CD14-positive monocyte (primary cell): ENCODE measurements around the gene QSER1. TPM values are rescaled to one million over a fixed set of nuclear protein-coding genes. Genes with fewer than 3 reads are reported as not detected.

Source experiments
- DNase-seq, 3 donors: peaks; one replicate each; pipeline ENCODE4 v3.0.0-alpha.2; 2011 to 2022
- H2AFZ ChIP-seq: 2 replicates; pipeline ENCODE4 v1.6.0; 2012; ENCODE audit warnings: mild to moderate bottlenecking, low read depth, low read length, inconsistent platforms; ENCODE audit not compliant: insufficient read depth, poor library complexity, severe bottlenecking
- H3K27ac ChIP-seq, 2 donors: 1 replicate in 1 of 2; 2 replicates in 1 of 2; pipeline ENCODE4 v1.5.1; 2012 to 2013; ENCODE audit warnings: low read length in 2 of 2, control low read depth in 1 of 2, inconsistent platforms in 1 of 2, low read depth in 1 of 2, mild to moderate bottlenecking in 1 of 2
- H3K27me3 ChIP-seq, 2 donors: one replicate each; pipeline versions ENCODE4 v1.6.0 to v1.6.1; 2011 to 2013; ENCODE audit warnings: low read length in 2 of 2; ENCODE audit not compliant: control insufficient read depth in 2 of 2, insufficient read depth in 2 of 2
- H3K36me3 ChIP-seq, 2 donors: replicated peaks in 1 of 2; 1 replicate in 1 of 2; 2 replicates in 1 of 2; pipeline versions ENCODE4 v1.5.1 to v1.6.1; 2012 to 2013; ENCODE audit warnings: low read length in 2 of 2, control low read depth in 1 of 2, inconsistent platforms in 1 of 2, mild to moderate bottlenecking in 1 of 2; ENCODE audit not compliant: insufficient read depth in 2 of 2, control insufficient read depth in 1 of 2
- H3K4me1 ChIP-seq, 2 donors: 1 replicate in 1 of 2; 2 replicates in 1 of 2; pipeline versions ENCODE4 v1.5.1 to v1.6.1; 2012 to 2013; ENCODE audit warnings: low read length in 2 of 2, control low read depth in 1 of 2, inconsistent platforms in 1 of 2, mild to moderate bottlenecking in 1 of 2, moderate library complexity in 1 of 2; ENCODE audit not compliant: insufficient read depth in 2 of 2, control insufficient read depth in 1 of 2
- H3K4me2 ChIP-seq: replicated peaks from 2 replicates; pipeline ENCODE3; 2012; ENCODE audit warnings: low read length, moderate library complexity, mild to moderate bottlenecking; ENCODE audit not compliant: poor library complexity, severe bottlenecking; ENCODE audit errors: extremely low read depth
- H3K4me3 ChIP-seq, 3 experiments: fragments of 200-600 bp in 1 of 3; sonication (generic) in 1 of 3; replicated peaks in 1 of 3; 1 replicate in 2 of 3; 2 replicates in 1 of 3; pipeline ENCODE4 v1.5.1; 2011 to 2013; ENCODE audit warnings: low read length in 3 of 3, mild to moderate bottlenecking in 3 of 3, control low read depth in 2 of 3, low read depth in 2 of 3, inconsistent platforms in 1 of 3, moderate library complexity in 1 of 3
- H3K79me2 ChIP-seq: 2 replicates; pipeline ENCODE4 v1.6.0; 2012; ENCODE audit warnings: mild to moderate bottlenecking, control low read depth, inconsistent platforms, low read length, moderate library complexity; ENCODE audit not compliant: insufficient read depth
- H3K9ac ChIP-seq: 2 replicates; pipeline ENCODE4 v1.6.0; 2017; ENCODE audit warnings: low read length, mild to moderate bottlenecking; ENCODE audit not compliant: insufficient read depth, poor library complexity, severe bottlenecking
- H3K9me3 ChIP-seq, 2 donors: replicated peaks in 1 of 2; 1 replicate in 1 of 2; 2 replicates in 1 of 2; pipeline versions ENCODE4 v1.5.1 to v1.6.1; 2012 to 2013; ENCODE audit warnings: low read length in 2 of 2, control low read depth in 1 of 2; ENCODE audit not compliant: control insufficient read depth in 1 of 2, insufficient read depth in 1 of 2
- H4K20me1 ChIP-seq: 2 replicates; pipeline ENCODE4 v1.6.0; 2012; ENCODE audit warnings: mild to moderate bottlenecking, low read length, control low read depth, moderate library complexity; ENCODE audit not compliant: insufficient read depth
- H3K27ac Mint-ChIP-seq, 7 donors: one replicate each; pipeline ENCODE4 v1.8.0; 2020; ENCODE audit warnings: mild to moderate bottlenecking in 7 of 7, mixed read lengths in 7 of 7, moderate library complexity in 6 of 7, inconsistent platforms in 2 of 7
- H3K27me3 Mint-ChIP-seq, 3 donors: one replicate each; pipeline ENCODE4 v1.8.0; 2021 to 2022; ENCODE audit warnings: low read depth in 3 of 3, mild to moderate bottlenecking in 3 of 3, mixed read lengths in 3 of 3, moderate library complexity in 3 of 3, inconsistent platforms in 1 of 3
- H3K36me3 Mint-ChIP-seq, 2 donors: one replicate each; pipeline ENCODE4 v1.8.0; 2020; ENCODE audit warnings: mixed read lengths in 2 of 2, inconsistent platforms in 1 of 2, mild to moderate bottlenecking in 1 of 2
- H3K4me1 Mint-ChIP-seq: one replicate; pipeline ENCODE4 v1.8.0; 2020; ENCODE audit warnings: mild to moderate bottlenecking, mixed read lengths
- H3K4me3 Mint-ChIP-seq, 2 donors: one replicate each; pipeline ENCODE4 v1.8.0; 2020; ENCODE audit warnings: mild to moderate bottlenecking in 2 of 2, mixed read lengths in 2 of 2, moderate library complexity in 1 of 2
- H3K9me3 Mint-ChIP-seq, 7 donors: one replicate each; pipeline ENCODE4 v1.8.0; 2020 to 2022; ENCODE audit warnings: mixed read lengths in 7 of 7, mild to moderate bottlenecking in 6 of 7, moderate library complexity in 6 of 7, inconsistent platforms in 2 of 7
- WGBS: methylation state at CpG from one replicate; pipeline ENCODE4 v1.1.5; 2013; ENCODE audit warnings: missing lambda C conversion rate; ENCODE audit not compliant: insufficient coverage; 5-methylcytosine and 5-hydroxymethylcytosine counted together
- intact Hi-C, 2 donors: fragments of 100-400 bp; cut with micrococcal nuclease; formaldehyde crosslinking; loops; one replicate each; pipeline versions ENCODE4 v1.15.0 to v1.15.1; 2023
- polyA plus RNA-seq, 3 donors: library from polyadenylated mRNA; depleted of rRNA in 1 of 3; unstranded in 2 of 3; stranded (reverse) in 1 of 3; fragments of 300-500 nt in 2 of 3; fragments of >200 nt in 1 of 3; fragmentation: Illumina TruSeq in 2 of 3; gene quantifications; 1 replicate in 2 of 3; 2 replicates in 1 of 3; pipeline ENCODE4 v1.2.3, GENCODE V29; 2012 to 2021
- TF ChIP-seq, protein P1 (sequence below): fragments of 200-600 bp; IDR thresholded peaks from one replicate; pipeline ENCODE4 v1.8.0; 2022; ENCODE audit warnings: antibody characterized with exemption, mild to moderate bottlenecking

The QSER1 gene
- polyA plus RNA-seq, 3 donors, result 1.1 to 7.0 (median 2.5) TPM

- no peaks in the 10 kb centered on the region for H3K9me3 Mint-ChIP-seq
- no peaks in the 10 kb centered on the region for H3K27me3 ChIP-seq
- no peak overlapping the region for H3K27ac ChIP-seq
- H2AFZ ChIP-seq, result no peak overlapping the region
- TF ChIP-seq, protein P1, sequence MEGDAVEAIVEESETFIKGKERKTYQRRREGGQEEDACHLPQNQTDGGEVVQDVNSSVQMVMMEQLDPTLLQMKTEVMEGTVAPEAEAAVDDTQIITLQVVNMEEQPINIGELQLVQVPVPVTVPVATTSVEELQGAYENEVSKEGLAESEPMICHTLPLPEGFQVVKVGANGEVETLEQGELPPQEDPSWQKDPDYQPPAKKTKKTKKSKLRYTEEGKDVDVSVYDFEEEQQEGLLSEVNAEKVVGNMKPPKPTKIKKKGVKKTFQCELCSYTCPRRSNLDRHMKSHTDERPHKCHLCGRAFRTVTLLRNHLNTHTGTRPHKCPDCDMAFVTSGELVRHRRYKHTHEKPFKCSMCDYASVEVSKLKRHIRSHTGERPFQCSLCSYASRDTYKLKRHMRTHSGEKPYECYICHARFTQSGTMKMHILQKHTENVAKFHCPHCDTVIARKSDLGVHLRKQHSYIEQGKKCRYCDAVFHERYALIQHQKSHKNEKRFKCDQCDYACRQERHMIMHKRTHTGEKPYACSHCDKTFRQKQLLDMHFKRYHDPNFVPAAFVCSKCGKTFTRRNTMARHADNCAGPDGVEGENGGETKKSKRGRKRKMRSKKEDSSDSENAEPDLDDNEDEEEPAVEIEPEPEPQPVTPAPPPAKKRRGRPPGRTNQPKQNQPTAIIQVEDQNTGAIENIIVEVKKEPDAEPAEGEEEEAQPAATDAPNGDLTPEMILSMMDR, result no peak
- intact Hi-C loops, result no loop called here
- peak overlapping the region; percentile 40 for H3K4me2 ChIP-seq
- no peaks in the 10 kb centered on the region for H3K27me3 Mint-ChIP-seq
- H3K9ac ChIP-seq, result no peak overlapping the region
- 0% methylated on average over 1 of the region's 4 CpGs for WGBS
- peaks cover 5 to 26% of the 10 kb centered on the region in 2 donors for H3K36me3 Mint-ChIP-seq
- peak; percentile 34 to 64 (median 62) for DNase-seq
- no peaks in the 10 kb centered on the region for H3K9me3 ChIP-seq
- H3K4me1 Mint-ChIP-seq, result peaks cover 24% of the 10 kb centered on the region
- peaks cover 49% of the 10 kb centered on the region for H4K20me1 ChIP-seq
- peak overlapping the region in 1 of 2 donors; percentile 72 for H3K4me3 Mint-ChIP-seq
- peaks cover 12% of the 10 kb centered on the region in 2 donors for H3K4me1 ChIP-seq
- H3K4me3 ChIP-seq, result peak overlapping the region in 1 of 3 experiments; percentile 12
- H3K27ac Mint-ChIP-seq, result peak overlapping the region in 5 of 7 donors; percentile 13 to 76 (median 50)
- H3K36me3 ChIP-seq, result peaks cover 0 to 9% of the 10 kb centered on the region in 2 donors
- peaks cover 99% of the 10 kb centered on the region for H3K79me2 ChIP-seq
Observed at GRCh38 chr11:32902089-32902665, 9.6 kb downstream of the QSER1 start.

GRCh38 chr11:32905028-32905667, 12.5 kb downstream of the QSER1 start:
- Histone ChIP-seq H3K9ac (no peak overlapping the region), H3K4me3 (no peak overlapping the region), H3K4me1 (peaks cover 12% of the 10 kb centered on the region in 2 donors), H3K36me3 (no peaks in the 10 kb centered on the region), H4K20me1 (peaks cover 67% of the 10 kb centered on the region), H3K79me2 (peaks cover 98% of the 10 kb centered on the region), H3K27ac (no peak overlapping the region), H3K27me3 (no peaks in the 10 kb centered on the region), H3K4me2 (no peak overlapping the region), H2AFZ (no peak overlapping the region), H3K9me3 (no peaks in the 10 kb centered on the region)
- intact Hi-C loops, result no loop called here
- TF ChIP-seq, protein P1, result no peak
- Mint-ChIP-seq H3K27ac (no peak overlapping the region), H3K9me3 (no peaks in the 10 kb centered on the region), H3K4me3 (no peak overlapping the region), H3K4me1 (peaks cover 15% of the 10 kb centered on the region), H3K36me3 (peaks cover 7 to 19% of the 10 kb centered on the region in 2 donors), H3K27me3 (no peaks in the 10 kb centered on the region)
- WGBS, result no CpG with 5 or more reads among the region's 3 CpGs
- no peak for DNase-seq
